Heart left ventricle (tissue), 16 donors: Measurements from ENCODE around the gene PRKN. TPM values are rescaled to one million over a fixed set of nuclear protein-coding genes. Genes with fewer than 3 reads are reported as not detected.

ENCODE experiments used
- ATAC-seq, 4 donors: fragments of 200-7000 bp; cut with Tn5 transposase; one replicate each; pipeline ENCODE4 v1.9.1; 2020 to 2022; ENCODE audit warnings: moderate library complexity in 4 of 4, mild to moderate bottlenecking in 3 of 4, moderate number of reproducible peaks in 1 of 4
- DNase-seq, 5 donors: peaks; one replicate each; pipeline ENCODE4 v3.0.0-alpha.2; 2020
- H3K27ac ChIP-seq, 12 donors: fragments of 200-600 bp; sonication (generic) in 4 of 12; one replicate each; pipeline versions ENCODE4 v1.5.0 to v1.8.0; 2016 to 2022; ENCODE audit warnings: mild to moderate bottlenecking in 2 of 12
- H3K27me3 ChIP-seq, 9 donors: fragments of 200-600 bp; sonication (generic) in 2 of 9; one replicate each; pipeline versions ENCODE4 v1.5.1 to v1.8.0; 2016 to 2022; ENCODE audit warnings: mild to moderate bottlenecking in 3 of 9
- H3K36me3 ChIP-seq, 9 donors: fragments of 200-600 bp; sonication (generic) in 2 of 9; one replicate each; pipeline versions ENCODE4 v1.5.0 to v1.8.0; 2018 to 2022; ENCODE audit warnings: mild to moderate bottlenecking in 2 of 9
- H3K4me1 ChIP-seq, 12 donors: fragments of 200-600 bp; sonication (generic) in 4 of 12; one replicate each; pipeline versions ENCODE4 v1.5.0 to v1.8.0; 2016 to 2022; ENCODE audit warnings: mild to moderate bottlenecking in 3 of 12
- H3K4me3 ChIP-seq, 12 donors: fragments of 200-600 bp; sonication (generic) in 4 of 12; one replicate each; pipeline versions ENCODE4 v1.5.0 to v1.8.0; 2017 to 2022; ENCODE audit warnings: mild to moderate bottlenecking in 9 of 12, moderate library complexity in 4 of 12
- H3K9me3 ChIP-seq, 12 donors: fragments of 200-600 bp; sonication (generic) in 4 of 12; one replicate each; pipeline versions ENCODE4 v1.5.0 to v1.8.0; 2016 to 2022; ENCODE audit warnings: mild to moderate bottlenecking in 1 of 12
- CTCF ChIP-seq, 12 donors: fragments of 200-600 bp; sonication (generic) in 4 of 12; IDR thresholded peaks; one replicate each; pipeline versions ENCODE4 v1.5.0 to v1.8.0; 2018 to 2022; ENCODE audit warnings: antibody characterized with exemption in 12 of 12, mild to moderate bottlenecking in 5 of 12
- POLR2A ChIP-seq, 2 donors: fragments of 450-650 bp; IDR thresholded peaks; one replicate each; pipeline ENCODE4 v1.6.1; 2017; ENCODE audit warnings: antibody characterized with exemption in 2 of 2, mild to moderate bottlenecking in 2 of 2, moderate library complexity in 2 of 2
- WGBS, 4 donors: extraction: QIAGEN DNeasy Blood & Tissue Kit in 2 of 4; methylation state at CpG; one replicate each; pipeline versions ENCODE4 v1.1.5 to v1.1.7; 2013 to 2018; 5-methylcytosine and 5-hydroxymethylcytosine counted together
- intact Hi-C, 10 donors: fragments of 100-400 bp; cut with DNase I; formaldehyde crosslinking; loops; one replicate each; pipeline versions ENCODE4 v1.11.1 to v1.14.2; 2022
- polyA plus RNA-seq, 2 donors: library from polyadenylated mRNA; stranded (reverse); fragments of 200-250 nt; gene quantifications; one replicate each; pipeline ENCODE4 v1.2.3, GENCODE V29; 2013
- total RNA-seq, 9 donors: library from RNA; depleted of rRNA in 2 of 9; stranded (reverse); fragments of >200 nt in 2 of 9; fragmentation: NEBNext Ultra II Directional in 3 of 9; extraction: Animal tissue kit (Norgen Biotek cat#: 25700) in 3 of 9; gene quantifications; one replicate each; pipeline versions ENCODE4 v1.1.0 to v1.2.4, GENCODE V29; 2016 to 2023
- donor health status: ischemic (EF 13 %, LVEDD 7.1; RV severe dilation, severe dysfunction).
- donor health status: healthy with polysubstance abuse.
- donor health status: DM: no; HTN: yes; CAD: no.
- donor health status: DM: no; HTN: no; CAD: no.
- donor health status: ischemic (EF 25% LVEDD 6.9; RV normal size, moderate dysfunction).
- donor health status: ischemic (EF 25% LVEDD 5.7; RV mildly dilated, moderate dysfunction).
- donor health status: healthy.
- donor health status: DM: yes; HTN: yes; CAD: no.
- donor health status: ischemic (EF 35%, LVEDD 5.7; RV mildly dilated, moderate dysfunction).
- donor health status: nonischemic (EF 11% LVEDD 7.7; RV severe dilation, severe dysfunction).
- donor health status: DM: yes; HTN: yes; CAD: no.
- donor health status: PGD.
- donor health status: ischemic (EF 29% LVEDD 5.4; RV normal size, mild dysfunction).
- donor health status: nonischemic (EF 23%, LVEDD 6.1; RV moderate dilation, normal function).

PRKN gene
- total and polyA plus RNA-seq, 11 donors = 3.4 to 32.5 (median 21.2) TPM

- Histone ChIP-seq H3K27ac (no peak overlapping the region), H3K36me3 (no peaks in the 10 kb centered on the region), H3K27me3 (no peaks in the 10 kb centered on the region), H3K4me1 (peaks cover 0 to 21% (median 1%) of the 10 kb centered on the region in 12 donors), H3K9me3 (peaks cover 0 to 9% (median 0%) of the 10 kb centered on the region in 12 donors), H3K4me3 (no peak overlapping the region)
- intact Hi-C loops = no loop called here
- no peak for ATAC-seq
- TF ChIP-seq POLR2A (IDR thresholded peaks at IDR 0.05) (no peak), CTCF (IDR thresholded peaks at IDR 0.05) (no peak)
- 60 to 85% (median 82%) methylated on average over 4 of the region's 4 CpGs for WGBS, 4 donors
- no peak for DNase-seq
These were observed 573.6 kb downstream of the PRKN start for GRCh38 chr6:162154001-162154400.

- H3K27ac ChIP-seq = no peak overlapping the region
- peaks cover 0 to 21% (median 1%) of the 10 kb centered on the region in 12 donors for H3K4me1 ChIP-seq
- no peak for TF ChIP-seq POLR2A (IDR thresholded peaks at IDR 0.05)
- TF ChIP-seq CTCF (IDR thresholded peaks at IDR 0.05) = no peak
- DNase-seq = no peak
- H3K4me3 ChIP-seq = no peak overlapping the region
- ATAC-seq = no peak
- H3K9me3 ChIP-seq = peaks cover 0 to 9% (median 0%) of the 10 kb centered on the region in 12 donors
- H3K36me3 ChIP-seq = no peaks in the 10 kb centered on the region
- intact Hi-C loops = no loop called here
- whole genome bisulfite sequencing, 4 donors = 83 to 92% (median 89%) methylated on average over 7 of the region's 7 CpGs
- H3K27me3 ChIP-seq = no peaks in the 10 kb centered on the region
These were observed 574.4 kb downstream of the PRKN start for GRCh38 chr6:162153120-162153519.

GRCh38 chr6:162151021-162151665, 576.4 kb downstream of the PRKN start:
- peaks cover 0 to 9% (median 0%) of the 10 kb centered on the region in 12 donors for H3K9me3 ChIP-seq
- intact Hi-C loops = no loop called here
- no peak overlapping the region for H3K27ac ChIP-seq
- peak in 1 of 4 donors; percentile 45 for ATAC-seq
- peaks cover 0 to 12% (median 0%) of the 10 kb centered on the region in 12 donors for H3K4me1 ChIP-seq
- no peaks in the 10 kb centered on the region for H3K27me3 ChIP-seq
- no peaks in the 10 kb centered on the region for H3K36me3 ChIP-seq
- TF ChIP-seq CTCF (IDR thresholded peaks at IDR 0.05) = no peak
- TF ChIP-seq POLR2A (IDR thresholded peaks at IDR 0.05) = no peak
- DNase-seq = no peak
- no peak overlapping the region for H3K4me3 ChIP-seq
- WGBS, 4 donors = 62 to 67% (median 66%) methylated on average over 6 of the region's 6 CpGs

- intact Hi-C loops = no loop called here
- ATAC-seq (no peak), DNase-seq (no peak)
- TF ChIP-seq CTCF (IDR thresholded peaks at IDR 0.05) (no peak), POLR2A (IDR thresholded peaks at IDR 0.05) (no peak)
- Histone ChIP-seq H3K27ac (no peak overlapping the region), H3K4me3 (no peak overlapping the region), H3K36me3 (no peaks in the 10 kb centered on the region), H3K9me3 (peaks cover 0 to 9% (median 0%) of the 10 kb centered on the region in 12 donors), H3K27me3 (no peaks in the 10 kb centered on the region), H3K4me1 (peaks cover 0 to 12% (median 0%) of the 10 kb centered on the region in 12 donors)
- 91 to 94% (median 92%) methylated on average over 7 of the region's 7 CpGs for WGBS, 4 donors
These were observed 577.3 kb downstream of the PRKN start for GRCh38 chr6:162150295-162150694.
